ENCODE data around the gene NT5DC4.

NT5DC4 gene

DNA sequence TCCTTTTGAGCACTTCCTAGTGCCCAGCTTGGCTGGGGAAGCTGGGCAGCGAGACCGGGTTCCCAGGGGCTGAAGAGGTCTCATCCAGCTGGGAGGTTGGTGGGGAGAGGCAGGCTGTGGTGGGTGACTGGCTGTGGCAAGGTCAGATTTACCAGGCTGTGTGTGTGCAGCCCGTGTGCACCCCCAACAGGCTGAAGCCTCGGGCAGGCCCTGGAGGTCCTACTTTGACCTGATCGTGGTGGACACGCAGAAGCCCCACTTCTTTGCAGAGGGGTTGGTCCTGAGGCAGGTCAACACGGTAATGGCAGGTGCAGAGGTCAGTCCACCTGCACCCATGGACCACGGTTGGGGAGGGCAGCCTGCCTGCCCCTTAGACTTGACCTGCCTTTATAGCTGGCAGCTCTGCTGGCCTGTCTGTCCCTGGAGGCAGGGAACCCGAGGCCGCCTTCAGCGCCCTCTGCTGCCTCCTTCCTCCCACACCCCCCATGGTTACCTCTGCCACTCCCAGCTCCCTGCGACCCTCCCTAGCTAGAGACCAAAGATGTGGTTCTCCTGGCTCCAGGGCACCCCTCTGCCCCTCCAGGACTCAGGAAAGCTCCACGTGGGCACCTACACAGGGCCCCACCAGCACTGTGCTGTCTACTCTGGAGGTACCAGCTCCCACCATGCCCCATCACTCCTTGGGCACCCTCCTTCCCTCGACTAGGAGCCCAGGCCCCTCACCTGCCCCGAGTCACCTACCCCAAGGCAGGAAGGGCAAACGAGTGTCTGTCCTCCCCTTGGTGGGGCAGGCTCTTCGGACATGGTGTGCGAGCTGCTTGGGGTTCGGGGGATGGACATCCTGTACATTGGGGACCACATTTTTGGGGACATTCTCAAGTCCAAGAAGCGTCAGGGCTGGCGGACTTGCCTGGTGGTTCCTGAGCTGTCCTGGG, 4.0 kb downstream of the NT5DC4 start:
- DNase-seq: peak; percentile 26

DNA sequence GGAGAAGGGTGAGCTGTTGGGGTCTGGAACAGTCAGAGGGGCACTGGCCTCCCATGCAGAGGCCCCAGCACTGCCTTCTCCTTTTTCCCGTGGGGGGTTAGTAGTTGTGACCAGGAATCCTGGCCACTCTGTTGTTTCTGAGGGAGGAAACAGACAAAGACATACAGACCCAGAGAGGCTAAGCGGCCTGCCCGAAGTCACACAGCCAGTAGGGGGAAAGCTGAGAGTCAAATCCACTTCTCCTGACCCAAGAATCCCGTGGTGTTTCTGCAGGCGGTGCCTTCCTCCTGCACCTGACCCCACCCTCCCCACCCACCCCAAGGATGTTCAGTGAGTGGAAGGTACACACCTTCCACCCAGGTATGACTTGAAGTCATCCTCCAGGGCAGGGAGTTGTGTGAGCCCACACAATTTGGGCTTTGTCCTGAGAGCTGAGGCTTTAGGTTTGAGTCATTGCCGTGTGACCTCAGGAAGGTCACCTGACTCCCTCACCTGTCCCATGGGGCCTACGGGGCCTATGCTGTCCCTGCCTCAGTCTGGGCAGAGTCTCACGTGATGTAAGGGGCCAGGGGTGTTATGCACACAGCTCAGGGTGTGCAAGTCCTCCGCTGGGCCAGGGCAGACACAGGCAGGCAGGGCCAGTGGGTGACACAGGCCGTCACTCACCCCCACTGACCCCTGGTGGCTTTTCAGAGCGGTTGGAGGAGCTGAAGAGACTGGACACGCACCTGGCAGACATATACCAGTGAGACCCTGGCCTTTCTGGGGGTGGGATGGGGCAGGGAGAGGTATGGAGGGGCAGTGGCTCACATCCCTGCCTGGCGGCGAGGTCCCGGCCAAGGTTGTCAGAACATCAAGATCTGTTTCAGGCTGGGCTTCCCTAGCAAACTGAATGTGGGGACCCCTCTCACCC, 5.0 kb downstream of the NT5DC4 start:
- no peak for DNase-seq

DNA sequence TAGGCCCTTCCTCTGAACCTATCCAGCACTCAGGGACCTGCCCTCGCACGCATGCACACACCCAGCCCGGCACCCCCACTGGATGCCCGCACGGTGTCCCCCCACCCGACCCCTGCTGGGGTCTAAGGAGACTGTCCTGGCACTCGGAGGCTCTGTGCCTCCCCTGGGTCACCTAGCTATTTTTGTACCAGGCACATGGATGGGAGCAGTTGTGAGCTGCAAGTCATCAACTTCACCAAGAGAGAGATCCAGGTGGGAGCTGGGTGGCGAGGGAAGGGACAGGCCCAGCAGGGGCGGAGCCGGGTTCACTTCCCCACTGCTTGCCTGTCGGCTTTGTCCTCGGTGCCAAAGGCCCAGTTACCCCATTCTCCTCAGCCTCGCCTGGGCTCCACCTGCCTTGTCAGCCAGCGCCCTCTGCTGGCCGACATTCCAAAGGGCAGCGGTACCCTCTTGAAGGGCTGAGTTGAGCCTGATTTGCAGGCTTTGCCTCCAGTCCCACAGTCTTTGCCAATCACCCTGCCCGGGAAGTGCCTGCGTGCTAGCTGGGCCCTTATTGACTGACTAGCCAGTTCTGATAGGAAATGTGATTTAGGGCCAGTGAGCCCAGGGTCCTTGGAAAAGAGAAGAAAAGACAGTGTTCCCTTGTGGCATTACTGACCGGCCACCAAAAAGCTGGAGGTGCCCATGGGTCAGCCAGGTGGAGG, 5.8 kb downstream of the NT5DC4 start:
- peak; percentile 89 for DNase-seq

DNA sequence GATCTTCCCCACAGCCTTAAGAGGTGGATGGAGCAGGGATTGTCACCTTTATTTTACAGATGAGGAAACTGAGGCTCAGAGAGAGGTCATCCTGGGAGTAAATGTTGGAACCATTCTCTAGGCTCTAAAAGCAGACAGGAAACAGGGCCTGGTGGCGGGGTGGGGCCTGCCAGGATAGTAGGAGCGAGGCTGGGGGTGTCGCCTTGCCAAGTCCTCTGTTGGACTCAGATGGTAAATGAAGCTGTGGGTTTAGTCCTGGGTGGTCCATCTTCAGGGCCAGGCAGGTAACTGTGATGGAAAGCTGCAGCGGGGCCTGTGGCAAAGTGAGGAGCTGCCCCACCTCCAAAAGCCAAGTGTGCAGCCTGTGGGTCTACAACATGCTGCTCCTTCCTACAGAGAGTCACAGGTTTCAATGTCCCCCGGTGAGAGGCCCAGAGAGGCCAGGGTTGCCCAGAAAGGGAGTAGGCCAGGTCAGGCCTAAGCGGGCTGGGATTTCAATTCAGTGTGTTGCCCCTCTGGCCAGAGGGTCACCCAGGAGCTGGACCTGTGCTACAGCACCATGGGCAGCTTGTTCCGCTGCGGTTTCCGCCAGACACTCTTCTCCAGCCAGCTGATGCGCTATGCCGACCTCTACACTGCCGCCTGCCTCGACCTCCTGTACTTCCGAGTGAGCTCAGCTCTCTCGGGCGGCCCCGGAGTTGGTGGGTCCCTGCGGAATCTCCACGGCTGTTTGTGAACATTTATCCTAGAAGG, 6.6 kb downstream of the NT5DC4 start:
- no peak for DNase-seq

DNA sequence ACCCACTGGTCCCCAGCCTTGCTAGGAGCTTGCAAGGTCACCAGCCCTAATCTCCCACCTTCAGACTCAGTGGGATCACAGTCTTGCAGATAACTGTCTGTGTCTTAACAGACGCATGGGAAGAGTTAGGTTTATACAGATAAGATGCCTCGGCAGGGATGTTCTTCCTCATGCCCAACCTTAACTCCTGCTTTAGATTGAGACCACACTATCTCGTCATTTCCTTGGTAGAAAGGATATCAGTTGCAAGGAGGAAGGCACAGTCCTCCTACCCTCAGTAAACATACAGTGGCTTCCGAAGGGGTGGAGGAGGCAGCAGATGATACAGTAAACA, 7.2 kb downstream of the NT5DC4 start:
- no peak for DNase-seq

DNA sequence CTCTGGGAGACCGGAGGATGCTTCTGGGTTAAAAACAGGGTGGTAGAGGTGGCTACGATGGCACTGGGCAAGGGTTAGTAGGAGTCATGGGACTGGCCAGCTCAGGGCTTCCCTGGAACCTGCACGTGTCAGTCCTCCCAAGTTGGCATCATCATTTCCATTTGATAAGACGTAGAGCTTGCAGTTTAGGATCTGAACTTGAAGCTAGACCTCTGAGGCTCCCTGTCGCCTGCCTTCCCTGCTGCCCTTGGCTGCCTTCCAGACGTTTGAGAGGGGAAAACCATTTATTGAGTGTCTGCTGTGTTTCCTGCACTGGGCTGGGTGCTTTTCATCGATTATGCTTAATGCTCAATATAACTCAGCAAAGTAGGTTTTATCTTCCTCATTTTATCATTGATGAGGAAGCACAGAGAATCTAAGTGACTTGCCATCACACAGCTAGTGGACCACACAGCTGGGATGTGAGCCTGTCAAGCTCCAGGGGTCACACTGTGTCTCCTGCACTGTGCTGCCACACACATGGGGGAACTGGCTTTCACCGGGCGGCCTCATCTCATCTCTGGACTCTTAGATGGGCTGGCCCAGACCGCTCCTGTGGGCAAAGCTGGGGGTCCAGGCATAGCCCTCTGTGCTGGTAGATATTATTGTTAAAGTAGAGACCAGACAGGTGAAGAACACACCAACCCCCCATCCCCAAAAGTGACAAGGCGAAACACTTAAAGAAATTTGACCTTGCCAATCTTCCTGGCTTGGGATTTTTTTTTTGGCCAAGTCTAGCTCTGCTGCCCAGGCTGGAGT, 7.8 kb downstream of the NT5DC4 start:
- DNase-seq: no peak

DNA sequence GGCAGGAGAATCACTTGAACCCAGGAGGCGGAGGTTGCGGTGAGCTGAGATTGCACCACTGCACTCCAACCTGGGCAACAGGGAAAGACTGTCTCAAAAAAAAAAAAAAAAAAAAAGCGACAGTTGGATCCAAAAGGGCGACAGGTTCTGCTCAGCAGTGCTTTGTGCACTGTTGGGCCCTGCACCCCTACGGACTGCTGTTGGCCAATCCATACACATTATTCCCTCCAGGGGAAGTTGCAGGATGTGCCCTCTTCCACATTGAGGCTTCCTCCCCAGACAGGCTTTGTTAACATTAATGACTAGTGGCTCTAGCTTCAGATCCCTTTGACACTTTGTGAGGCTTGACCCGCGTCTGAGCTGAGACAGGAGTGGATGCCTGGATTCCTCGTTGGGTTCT, 9.4 kb downstream of the NT5DC4 start:
- no peak for DNase-seq

DNA sequence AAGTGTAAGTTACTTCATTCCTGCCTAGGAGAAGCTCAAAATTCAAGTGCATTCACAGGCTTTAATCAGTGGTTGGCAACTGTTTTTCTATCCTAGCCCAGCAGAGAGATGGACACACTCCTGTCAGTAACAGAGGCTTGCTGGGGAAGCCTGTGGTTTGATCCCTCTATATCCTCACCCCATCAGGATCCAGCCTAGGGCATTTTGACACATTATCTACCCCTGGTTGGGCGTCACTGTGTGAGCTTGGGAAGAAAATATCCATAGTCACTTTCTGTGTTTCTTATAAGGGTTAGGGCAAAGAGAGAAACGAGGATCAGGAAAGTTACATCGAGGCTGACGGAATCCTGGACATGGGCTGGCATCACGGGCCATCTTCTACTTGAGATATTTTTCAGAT, 10.0 kb downstream of the NT5DC4 start:
- no peak for DNase-seq

DNA sequence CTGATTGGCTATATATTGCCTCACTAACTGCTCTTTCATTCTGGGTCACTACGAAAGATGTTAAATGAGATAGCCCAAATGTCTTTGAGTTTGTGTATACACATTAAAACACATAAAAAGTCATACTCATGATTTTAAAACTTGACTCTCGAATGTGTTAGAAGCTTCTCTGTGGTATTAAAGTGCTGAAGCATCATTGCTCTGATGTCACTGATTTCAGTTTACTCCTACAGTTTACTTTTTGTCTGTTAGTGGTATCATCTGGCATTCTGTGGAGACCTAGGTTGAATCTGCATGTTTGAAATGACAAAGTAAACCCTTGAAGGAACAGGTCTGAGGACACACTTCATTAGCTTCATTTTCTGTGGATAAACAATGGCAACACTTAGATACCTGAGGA, 10.7 kb downstream of the NT5DC4 start:
- DNase-seq: no peak

DNA sequence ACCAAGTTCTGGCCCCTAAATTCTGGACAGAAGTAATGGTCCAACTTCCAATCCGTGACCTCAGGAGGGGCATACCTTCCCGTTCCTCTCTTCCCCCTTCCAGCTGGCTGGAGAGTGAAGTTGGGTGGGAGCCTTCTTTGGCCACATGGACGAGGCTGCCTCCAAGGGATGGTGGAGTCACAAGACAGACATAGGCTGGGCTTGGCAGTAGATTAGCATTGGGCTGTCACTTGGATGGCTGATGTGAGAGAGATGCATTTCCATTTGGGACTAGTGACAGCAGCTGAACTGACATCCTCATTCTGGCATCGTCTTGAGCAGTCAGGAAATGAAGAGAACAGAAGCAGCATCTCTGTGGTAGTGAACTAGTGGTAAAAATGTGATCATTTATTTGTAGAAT, 12.6 kb downstream of the NT5DC4 start:
- no peak for DNase-seq

DNA sequence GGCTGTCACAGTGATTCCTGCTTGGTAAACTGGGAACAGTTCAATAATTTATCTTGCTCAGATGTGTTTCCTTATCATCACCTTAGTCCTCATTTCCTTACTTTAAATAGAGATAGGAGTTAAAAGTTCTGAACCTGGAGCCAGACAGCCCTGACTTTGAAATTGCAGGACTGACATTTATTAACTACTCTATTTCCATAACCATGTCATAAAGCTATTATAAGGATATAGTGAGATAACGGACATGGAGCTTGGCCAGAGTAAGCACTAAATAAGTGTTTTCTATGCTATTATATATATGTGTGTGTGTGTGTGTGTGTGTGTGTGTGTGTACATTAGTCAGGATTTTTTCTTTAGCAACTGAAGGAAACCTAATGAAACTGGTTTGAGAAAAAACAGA, 13.1 kb downstream of the NT5DC4 start:
- DNase-seq: no peak

DNA sequence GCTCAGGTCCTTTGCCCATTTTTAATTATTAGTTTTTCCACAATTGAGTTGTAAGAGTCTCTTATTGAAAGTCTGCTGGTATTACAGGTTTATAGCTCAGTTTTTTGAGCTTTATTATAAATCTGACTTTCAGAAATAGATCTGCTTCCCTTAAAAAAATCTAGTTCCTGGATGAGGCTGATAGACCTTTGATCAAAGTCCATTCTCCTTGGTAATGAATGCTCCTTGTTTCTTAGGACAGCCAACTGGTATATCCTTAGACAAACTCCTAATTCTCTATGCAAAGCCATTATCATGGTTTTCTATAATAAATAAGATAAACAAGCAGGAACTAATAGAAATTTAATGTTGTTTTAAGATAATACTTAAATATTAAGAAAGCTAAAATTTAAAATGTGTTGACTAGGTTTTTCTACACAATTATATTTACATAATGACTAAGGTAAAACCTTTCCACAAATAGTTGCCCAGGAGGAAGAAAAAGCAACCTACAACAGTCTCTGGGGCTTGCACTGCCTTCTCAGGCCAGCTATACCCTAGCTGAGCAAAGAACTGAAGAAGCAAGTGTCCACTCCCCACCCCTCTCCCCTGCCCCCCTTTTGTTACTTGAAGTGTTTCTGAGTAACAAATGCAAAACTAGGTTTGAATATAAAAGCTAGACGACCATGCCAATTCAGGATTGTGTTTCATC, 16.9 kb downstream of the NT5DC4 start:
- DNase-seq: no peak

DNA sequence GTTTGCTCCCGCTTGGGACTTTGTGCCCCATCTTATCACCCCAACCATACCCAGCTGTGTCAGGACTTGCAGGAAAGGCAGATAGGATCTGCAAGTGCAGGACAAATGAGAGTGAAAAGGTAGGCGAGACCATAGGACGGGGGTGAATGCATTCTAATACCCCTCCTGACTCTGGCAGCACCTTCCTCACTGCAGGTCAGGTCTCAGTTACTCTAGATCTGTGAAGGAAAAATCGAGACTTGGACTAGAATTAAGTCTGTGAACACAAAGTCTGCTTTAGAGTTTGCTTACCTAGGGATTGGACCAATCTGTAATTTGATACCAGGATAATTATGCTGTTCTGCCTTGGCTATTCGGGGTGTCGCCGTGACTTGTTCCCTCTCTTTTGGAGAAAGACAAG, 19.7 kb downstream of the NT5DC4 start:
- no peak for DNase-seq

DNA sequence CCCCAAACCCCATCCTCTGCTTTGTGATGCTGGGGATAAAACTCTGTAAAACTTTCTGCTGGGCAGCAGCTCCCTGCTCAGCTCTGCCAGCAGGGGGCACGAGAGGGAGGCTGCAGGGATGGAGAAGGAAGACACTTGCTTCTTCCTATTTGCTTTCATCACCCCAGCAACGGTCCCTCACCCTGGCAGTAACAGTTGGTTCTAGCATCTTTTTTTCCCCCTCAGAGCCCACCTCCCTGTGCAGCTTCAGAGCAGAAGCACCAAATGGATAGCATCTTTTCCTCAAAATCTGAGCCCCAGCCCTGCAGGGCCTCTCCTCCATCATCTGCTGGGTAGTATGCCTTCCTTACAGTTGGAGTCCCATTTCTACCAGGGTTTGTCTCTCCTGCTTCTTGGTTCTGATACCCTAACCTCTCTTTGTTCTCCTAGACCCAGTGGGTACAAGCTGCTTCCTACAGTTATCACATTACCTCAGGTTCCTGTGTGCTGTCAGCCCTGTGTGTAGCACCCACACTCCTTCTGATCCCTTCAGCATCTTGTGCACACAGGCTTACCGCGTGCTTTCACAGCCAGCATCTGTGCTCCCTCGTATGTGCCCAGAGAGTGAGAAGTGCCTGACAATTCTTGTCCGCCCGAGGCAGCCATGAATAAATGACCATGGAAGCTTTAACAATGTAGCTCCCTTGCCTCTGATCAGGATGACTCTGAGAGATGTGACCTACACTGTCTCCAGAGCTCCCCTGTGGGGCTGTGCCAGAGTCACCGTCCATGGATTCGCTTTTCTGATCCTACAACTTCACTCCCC, 29.1 kb downstream of the NT5DC4 start:
- peak; percentile 55 for DNase-seq

DNA sequence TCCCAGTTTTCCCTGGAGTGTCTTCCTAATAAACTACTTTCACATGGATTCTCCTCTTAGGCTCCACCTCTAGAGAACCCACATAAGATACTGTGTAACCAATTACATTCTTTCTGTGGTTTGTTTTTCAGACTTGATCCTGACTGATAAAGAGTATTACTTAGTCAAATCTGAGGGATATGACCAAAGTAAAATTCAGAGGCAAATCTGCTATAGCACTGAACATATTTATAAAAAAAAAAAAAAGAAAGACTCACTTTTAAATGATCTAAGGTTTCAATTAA, 29.7 kb downstream of the NT5DC4 start:
- DNase-seq: no peak

DNA sequence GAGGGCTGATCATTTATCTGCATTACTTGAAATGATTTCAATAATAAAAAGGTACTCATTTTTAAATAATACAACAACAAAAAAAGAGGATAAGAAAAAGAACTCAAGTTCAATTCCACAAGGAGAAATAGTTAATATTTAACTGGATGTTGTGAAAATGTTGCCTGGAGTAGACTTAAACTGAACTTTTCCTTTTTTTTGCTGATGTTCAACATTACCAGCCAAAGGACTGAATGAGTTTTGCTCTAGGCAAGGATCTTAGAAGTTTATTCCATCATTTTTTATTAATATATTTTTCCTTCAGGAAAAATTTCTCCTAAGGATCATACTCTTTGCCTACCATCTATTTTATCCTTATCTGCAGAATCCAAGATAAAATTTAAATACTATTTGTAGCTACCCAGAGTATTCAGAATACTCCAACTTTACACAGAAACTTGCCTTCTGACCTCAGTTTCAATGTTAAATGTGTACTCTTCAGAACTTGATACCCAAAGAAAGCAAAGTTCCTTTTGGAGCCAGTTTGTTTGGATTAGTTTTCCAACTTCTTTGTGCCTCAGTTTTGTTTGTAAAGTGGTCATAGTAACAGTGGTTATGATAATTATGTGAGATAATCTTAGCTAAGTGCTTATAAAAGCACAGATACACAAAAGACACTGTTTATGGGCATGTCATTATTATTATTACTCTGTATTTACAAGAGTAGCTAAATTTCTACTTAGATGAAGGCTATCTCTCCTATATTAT, 30.8 kb downstream of the NT5DC4 start:
- no peak for DNase-seq

DNA sequence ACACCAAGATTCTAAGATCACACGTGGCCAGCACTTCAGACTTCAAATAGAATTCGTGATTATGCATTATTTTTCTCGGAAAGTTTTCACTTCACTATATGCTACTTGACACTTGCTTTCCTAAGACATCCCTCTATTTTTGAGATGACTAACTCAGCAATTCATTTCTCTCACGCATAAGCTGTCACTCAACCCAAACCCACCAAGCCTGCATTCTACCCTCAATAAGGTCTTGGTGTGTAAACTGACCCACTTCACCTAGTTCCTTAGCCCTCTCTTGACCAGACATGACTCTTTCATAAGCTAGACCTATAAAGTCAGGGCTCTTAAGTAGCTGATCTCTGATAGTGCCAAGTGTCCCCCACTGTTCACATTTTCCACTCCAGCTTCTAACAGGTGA, 31.8 kb downstream of the NT5DC4 start:
- DNase-seq: no peak

DNA sequence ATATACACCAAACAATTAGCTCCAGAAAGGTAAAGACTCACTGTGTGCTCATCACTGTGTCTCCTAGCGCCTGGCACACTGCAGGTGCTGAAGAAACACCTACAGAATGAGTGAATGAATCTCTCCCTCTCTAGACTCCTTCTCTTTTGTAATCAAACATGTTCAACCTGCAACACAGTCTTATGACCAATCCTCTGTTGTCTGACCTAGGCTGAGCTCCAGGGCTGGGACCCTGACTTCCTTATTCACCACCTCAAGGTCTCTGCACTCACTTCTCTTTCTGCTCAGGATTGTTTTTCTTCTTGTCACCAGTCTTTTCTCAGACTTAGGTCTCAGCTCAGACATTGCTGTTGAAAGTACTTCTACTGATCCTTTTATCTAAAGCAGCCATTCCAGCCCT, 33.7 kb downstream of the NT5DC4 start:
- no peak for DNase-seq

DNA sequence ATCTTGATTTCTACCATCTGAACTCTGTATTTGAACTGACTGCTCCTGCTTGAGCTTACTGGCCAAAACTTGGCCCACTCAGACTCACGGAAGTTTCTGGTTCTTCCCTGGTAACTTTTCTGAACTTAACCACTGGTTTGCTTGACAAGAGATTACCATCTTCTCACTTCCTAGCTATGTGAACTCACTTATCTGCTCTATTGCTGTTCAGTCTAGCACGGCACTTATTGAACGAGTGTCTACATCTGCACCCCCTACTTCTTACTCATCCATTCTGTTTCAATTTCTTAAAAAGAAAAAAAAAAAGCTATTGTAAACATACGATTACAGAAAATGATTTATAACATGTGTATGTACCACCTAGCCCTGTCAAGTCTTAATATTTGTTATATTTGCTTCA, 34.6 kb downstream of the NT5DC4 start:
- DNase-seq: no peak

DNA sequence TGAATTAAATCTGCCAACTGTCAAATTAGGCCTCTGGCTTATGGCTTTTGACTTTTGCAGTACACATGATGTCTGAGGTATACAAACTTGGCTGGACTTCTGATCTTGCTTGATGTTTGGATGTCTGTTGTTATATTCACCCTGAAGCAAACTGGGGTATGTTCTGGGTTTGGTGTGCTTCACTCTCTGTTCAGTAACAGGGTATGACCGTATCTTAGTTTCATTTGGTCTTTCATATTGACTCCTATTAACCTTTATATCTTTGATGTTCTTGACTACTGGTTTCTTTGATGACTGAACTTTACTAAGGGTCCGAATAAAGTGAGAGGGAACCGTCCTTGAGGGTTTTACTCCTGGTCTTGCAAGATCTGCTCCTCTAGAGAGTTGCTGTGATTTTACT, 35.4 kb downstream of the NT5DC4 start:
- no peak for DNase-seq

Data from NCI-H226 (cell line).